Epithelial cell of esophagus (primary cell): ENCODE measurements around the gene PRKAG1.

Source experiments
- DNase-seq: peaks from one replicate; pipeline ENCODE4 v3.0.0; 2010; ENCODE audit warnings: low read depth
- H3K4me3 ChIP-seq: 2 replicates; pipeline ENCODE4 v1.5.1; 2011; ENCODE audit warnings: mild to moderate bottlenecking, low read length, control low read depth
- CTCF ChIP-seq: IDR thresholded peaks from 2 replicates; pipeline ENCODE4 v1.5.1; 2011; ENCODE audit warnings: low read depth, mild to moderate bottlenecking, low read length, control low read depth, inconsistent platforms; ENCODE audit not compliant: insufficient read depth; ENCODE audit errors: missing control alignments

PRKAG1 gene

GRCh38 chr12:49026101-49026500, 7.5 kb upstream of the PRKAG1 start:
- no peak for DNase-seq
- H3K4me3 ChIP-seq = no peak overlapping the region
- no peak for TF ChIP-seq CTCF

GRCh38 chr12:49025463-49025862, 6.9 kb upstream of the PRKAG1 start:
- no peak for DNase-seq
- TF ChIP-seq CTCF = no peak
- no peak overlapping the region for H3K4me3 ChIP-seq

- TF ChIP-seq CTCF = no peak
- DNase-seq = no peak
- H3K4me3 ChIP-seq = no peak overlapping the region
Observed at GRCh38 chr12:49024543-49024942, 6.0 kb upstream of the PRKAG1 start.

- DNase-seq = no peak
- TF ChIP-seq CTCF = no peak
- H3K4me3 ChIP-seq = no peak overlapping the region
Observed at GRCh38 chr12:49023812-49024211, 5.2 kb upstream of the PRKAG1 start.

GRCh38 chr12:49022558-49023178, 4.1 kb upstream of the PRKAG1 start:
- H3K4me3 ChIP-seq = no peak overlapping the region
- no peak for DNase-seq
- no peak for TF ChIP-seq CTCF

- no peak overlapping the region for H3K4me3 ChIP-seq
- TF ChIP-seq CTCF = no peak
- no peak for DNase-seq
Observed at GRCh38 chr12:49021292-49021915, 2.8 kb upstream of the PRKAG1 start.

GRCh38 chr12:49020441-49020840, 1.9 kb upstream of the PRKAG1 start:
- no peak for DNase-seq
- H3K4me3 ChIP-seq = no peak overlapping the region
- no peak for TF ChIP-seq CTCF
